SK-N-SH (cell line): ENCODE data around the gene FAM107B. TPM values are rescaled to one million over a fixed set of nuclear protein-coding genes. Genes with fewer than 3 reads are reported as not detected.

Source experiments
- CTCF ChIA-PET: fragments of 300-600, 350-600 bp; formaldehyde crosslinking; extraction: SDS; loops from one replicate; lab custom pipeline; 2021; lab: Yijun Ruan, JAX
- POLR2A ChIA-PET: fragments of 350-600 bp; sonication (Branson Sonifier 250); formaldehyde crosslinking; extraction: SDS; loops from one replicate; lab custom pipeline; 2020; ENCODE audit warnings: antibody characterized with exemption, inconsistent platforms; lab: Yijun Ruan, JAX
- DNase-seq: peaks from one replicate; pipeline ENCODE4 v3.0.0; 2012
- H2AFZ ChIP-seq: fragments of 200-600 bp; sonication (generic); 2 replicates; pipeline ENCODE4 v1.8.1; 2016; ENCODE audit warnings: antibody characterized with exemption, mild to moderate bottlenecking, low read depth
- H3F3A ChIP-seq: fragments of 200-600 bp; sonication (generic); replicated peaks from 2 replicates; pipeline ENCODE3; 2016; ENCODE audit warnings: antibody characterized with exemption, mild to moderate bottlenecking; ENCODE audit not compliant: insufficient read depth
- H3K27ac ChIP-seq, 2 experiments: fragments of 200-500 bp in 1 of 2; fragments of 200-600 bp in 1 of 2; sonication (Bioruptor generic) in 1 of 2; sonication (generic), shearing (Covaris generic) in 1 of 2; 2 replicates each; pipeline versions ENCODE4 v1.5.1 to v1.6.1; 2014 to 2016; ENCODE audit warnings: low read depth in 2 of 2, inconsistent platforms in 1 of 2, low read length in 1 of 2, mild to moderate bottlenecking in 1 of 2, mixed read lengths in 1 of 2
- H3K27me3 ChIP-seq: fragments of 200-600 bp; sonication (generic), shearing (Covaris generic); 2 replicates; pipeline ENCODE4 v1.6.1; 2016; ENCODE audit warnings: mixed run types; ENCODE audit not compliant: insufficient read depth
- H3K36me3 ChIP-seq, 2 experiments: fragments of 200-500 bp in 1 of 2; fragments of 200-600 bp in 1 of 2; sonication (Bioruptor generic) in 1 of 2; sonication (generic) in 1 of 2; replicated peaks in 1 of 2; 2 replicates each; pipeline versions ENCODE3 to v1.5.1; 2014 to 2016; ENCODE audit warnings: low read length in 1 of 2, mild to moderate bottlenecking in 1 of 2; ENCODE audit not compliant: insufficient read depth in 2 of 2, control insufficient read depth in 1 of 2
- H3K4me1 ChIP-seq, 2 experiments: fragments of 200-500 bp in 1 of 2; fragments of 200-600 bp in 1 of 2; sonication (Bioruptor generic) in 1 of 2; sonication (generic), shearing (Covaris generic) in 1 of 2; 2 replicates each; pipeline versions ENCODE4 v1.5.1 to v1.6.1; 2014 to 2016; ENCODE audit warnings: low read depth in 1 of 2, low read length in 1 of 2, mixed run types in 1 of 2; ENCODE audit not compliant: insufficient read depth in 2 of 2, control insufficient read depth in 1 of 2
- H3K4me2 ChIP-seq: fragments of 200-600 bp; sonication (generic), shearing (Covaris generic); 2 replicates; pipeline ENCODE4 v1.6.1; 2017; ENCODE audit warnings: mixed run types
- H3K4me3 ChIP-seq, 2 experiments: fragments of 200-500 bp in 1 of 2; fragments of 200-600 bp in 1 of 2; sonication (Bioruptor generic) in 1 of 2; sonication (generic), shearing (Covaris generic) in 1 of 2; 2 replicates each; pipeline versions ENCODE4 v1.5.1 to v1.8.1; 2014 to 2016; ENCODE audit warnings: low read depth in 2 of 2, inconsistent platforms in 1 of 2, low read length in 1 of 2, mild to moderate bottlenecking in 1 of 2, mixed read lengths in 1 of 2, moderate library complexity in 1 of 2
- H3K79me2 ChIP-seq: fragments of 200-600 bp; sonication (generic); 2 replicates; pipeline ENCODE4 v1.8.1; 2017; ENCODE audit warnings: mild to moderate bottlenecking; ENCODE audit not compliant: insufficient read depth
- H3K9ac ChIP-seq: fragments of 200-600 bp; sonication (generic); 2 replicates; pipeline ENCODE4 v1.6.1; 2017; ENCODE audit warnings: mixed run types
- H3K9me2 ChIP-seq: fragments of 200-600 bp; sonication (generic); 2 replicates; pipeline ENCODE4 v1.6.1; 2017; ENCODE audit warnings: mixed run types
- H3K9me3 ChIP-seq: fragments of 200-600 bp; sonication (generic); 2 replicates; pipeline ENCODE4 v1.6.1; 2017; ENCODE audit warnings: mixed run types, mild to moderate bottlenecking, moderate library complexity
- H4K20me1 ChIP-seq: fragments of 200-600 bp; sonication (generic); 2 replicates; pipeline ENCODE4 v1.6.1; 2017; ENCODE audit warnings: mild to moderate bottlenecking, mixed run types; ENCODE audit not compliant: insufficient read depth
- CHD2 ChIP-seq: fragments of 150-350 bp; IDR thresholded peaks from 2 replicates; pipeline ENCODE4 v1.6.1; 2018; ENCODE audit warnings: low read length; ENCODE audit not compliant: partially characterized antibody
- CTCF ChIP-seq: fragments of 200-600 bp; sonication (generic); IDR thresholded peaks from 2 replicates; pipeline ENCODE4 v1.6.1; 2017; ENCODE audit warnings: antibody characterized with exemption, mild to moderate bottlenecking, moderate library complexity
- ELF1 ChIP-seq: IDR thresholded peaks from 2 replicates; pipeline ENCODE4 v1.4.0; 2012
- EP300 ChIP-seq, 2 experiments: IDR thresholded peaks; 2 replicates each; pipeline versions ENCODE4 v1.4.0 to v1.6.1; 2012; ENCODE audit warnings: borderline replicate concordance in 1 of 2, low read depth in 1 of 2, low read length in 1 of 2
- EZH2phosphoT487 ChIP-seq: fragments of 200-600 bp; sonication (generic); IDR thresholded peaks from 2 replicates; pipeline ENCODE4 v1.6.1; 2017; ENCODE audit warnings: low read depth, mixed run types, mild to moderate bottlenecking, antibody characterized with exemption, moderate library complexity, borderline replicate concordance
- FOSL2 ChIP-seq: IDR thresholded peaks from 2 replicates; pipeline ENCODE4 v1.4.0; 2012; ENCODE audit warnings: low read depth, mild to moderate bottlenecking, moderate library complexity, borderline replicate concordance
- IRF3 ChIP-seq: fragments of 150-350 bp; IDR thresholded peaks from 2 replicates; pipeline ENCODE4 v1.6.1; 2016; ENCODE audit warnings: mild to moderate bottlenecking, low read depth, low read length
- MAX ChIP-seq: IDR thresholded peaks from 2 replicates; pipeline ENCODE4 v1.4.0; 2012; ENCODE audit warnings: low read depth
- NRF1 ChIP-seq: IDR thresholded peaks from 2 replicates; pipeline ENCODE4 v1.6.1; 2012; ENCODE audit warnings: low read depth, mild to moderate bottlenecking, low read length
- POLR2AphosphoS5 ChIP-seq: IDR thresholded peaks from 2 replicates; pipeline ENCODE4 v1.6.1; 2012; ENCODE audit warnings: low read depth, low read length
- REST ChIP-seq: IDR thresholded peaks from 2 replicates; pipeline ENCODE4 v1.6.1; 2012; ENCODE audit warnings: mild to moderate bottlenecking, low read depth, low read length, moderate library complexity
- RFX5 ChIP-seq: IDR thresholded peaks from 2 replicates; pipeline ENCODE4 v1.6.1; 2012; ENCODE audit warnings: mild to moderate bottlenecking, improper control_type of control experiment, low read length
- RXRA ChIP-seq: IDR thresholded peaks from 2 replicates; pipeline ENCODE4 v1.4.0; 2012; ENCODE audit warnings: low read depth, mild to moderate bottlenecking, borderline replicate concordance
- SIN3A ChIP-seq: IDR thresholded peaks from 2 replicates; pipeline ENCODE4 v1.6.1; 2012; ENCODE audit warnings: low read depth, mild to moderate bottlenecking, low read length, moderate library complexity, borderline replicate concordance
- SMC3 ChIP-seq: IDR thresholded peaks from 2 replicates; pipeline ENCODE4 v1.6.1; 2012; ENCODE audit warnings: low read depth, low read length, improper control_type of control experiment
- TAF1 ChIP-seq: IDR thresholded peaks from 2 replicates; pipeline ENCODE4 v1.6.1; 2012; ENCODE audit warnings: low read depth, mild to moderate bottlenecking, low read length, moderate library complexity, borderline replicate concordance
- TCF12 ChIP-seq: IDR thresholded peaks from 2 replicates; pipeline ENCODE4 v1.4.0; 2012
- TEAD4 ChIP-seq: IDR thresholded peaks from 2 replicates; pipeline ENCODE4 v1.4.0; 2012; ENCODE audit warnings: mild to moderate bottlenecking, borderline replicate concordance; ENCODE audit not compliant: insufficient read depth
- WGBS: methylation state at CpG from one replicate; pipeline ENCODE4 v1.1.6; 2017; ENCODE audit warnings: low lambda C conversion rate; 5-methylcytosine and 5-hydroxymethylcytosine counted together
- polyA plus RNA-seq, 3 experiments: library from polyadenylated mRNA; depleted of rRNA; stranded (reverse); fragments of >200 nt; gene quantifications; 2 replicates each; pipeline ENCODE4 v1.2.3, GENCODE V29; 2012

The FAM107B gene
- polyA plus RNA-seq, 1 of the 3 experiments (the other 2 are of a cell fraction), result 1.0 TPM

- TF ChIP-seq MAX (no peak), ELF1 (no peak)
Measured at GRCh38 chr10:14527915-14528314, 246.8 kb downstream of the FAM107B start (continued).

- 94% methylated on average over 3 of the region's 3 CpGs for WGBS
- CTCF ChIA-PET, result interaction anchor here (1.0 kb wide), 1 partner anchor 28 kb away, joined by 3 read pairs; no protein-coding TSS in a partner anchor
- Histone ChIP-seq H3K4me3 (no peak overlapping the region), H3K4me2 (no peak overlapping the region), H2AFZ (no peak overlapping the region), H3K27ac (no peak overlapping the region), H3K79me2 (no peaks in the 10 kb centered on the region), H3F3A (no peaks in the 10 kb centered on the region), H3K27me3 (no peaks in the 10 kb centered on the region), H4K20me1 (no peaks in the 10 kb centered on the region), H3K4me1 (no peaks in the 10 kb centered on the region), H3K9me2 (no peaks in the 10 kb centered on the region), H3K9me3 (no peaks in the 10 kb centered on the region), H3K9ac (no peak overlapping the region), H3K36me3 (no peaks in the 10 kb centered on the region)
- no peak for TF ChIP-seq RFX5
- TF ChIP-seq TEAD4, result no peak
- no peak for TF ChIP-seq ELF1
- TF ChIP-seq CHD2, result no peak
- TF ChIP-seq EP300 (IDR thresholded peaks at IDR 0.05; ENCODE audit: borderline replicate concordance in 1 of 2, low read depth in 1 of 2, low read length in 1 of 2), result no peak
- no peak for TF ChIP-seq FOSL2
- POLR2A ChIA-PET, result no interaction called here
- DNase-seq, result no peak
Measured at GRCh38 chr10:14527134-14527844, 247.4 kb downstream of the FAM107B start.

- DNase-seq, result no peak
- Histone ChIP-seq H3K27ac (no peak overlapping the region), H3K36me3 (no peaks in the 10 kb centered on the region), H3K4me3 (no peak overlapping the region), H2AFZ (no peak overlapping the region), H3K79me2 (no peaks in the 10 kb centered on the region), H4K20me1 (no peaks in the 10 kb centered on the region), H3K4me2 (no peak overlapping the region)
- POLR2A ChIA-PET, result no interaction called here
- CTCF ChIA-PET, result no interaction called here
- TF ChIP-seq EZH2phosphoT487 (no peak), NRF1 (no peak), EP300 (IDR thresholded peaks at IDR 0.05; ENCODE audit: borderline replicate concordance in 1 of 2, low read depth in 1 of 2, low read length in 1 of 2) (no peak), CTCF (no peak), TCF12 (no peak), REST (no peak), TAF1 (no peak), POLR2AphosphoS5 (no peak), CHD2 (no peak), SIN3A (no peak), SMC3 (no peak), RXRA (no peak), IRF3 (no peak)
- TF ChIP-seq, all 33 proteins: peak for 0
- 100% methylated on average over 7 of the region's 7 CpGs for WGBS
- Histone ChIP-seq H3F3A (no peaks in the 10 kb centered on the region), H3K9ac (no peak overlapping the region), H3K9me3 (no peaks in the 10 kb centered on the region), H3K27me3 (no peaks in the 10 kb centered on the region), H3K9me2 (no peaks in the 10 kb centered on the region), H3K4me1 (no peaks in the 10 kb centered on the region)
Measured at GRCh38 chr10:14526326-14526725, 248.4 kb downstream of the FAM107B start.
